ENCODE data around the gene ARHGAP1. TPM values are rescaled to one million over a fixed set of nuclear protein-coding genes. Genes with fewer than 3 reads are reported as not detected.
"Not testable (repeated sequence)": the region's sequence is repeated elsewhere in the genome, so short reads cannot be mapped to it uniquely, and the experiment has no call there.

Gene ARHGAP1
- total and polyA plus RNA-seq, 2 of the 4 experiments (the other 2 are of a cell fraction) = 46.6 to 78.8 TPM

DNA sequence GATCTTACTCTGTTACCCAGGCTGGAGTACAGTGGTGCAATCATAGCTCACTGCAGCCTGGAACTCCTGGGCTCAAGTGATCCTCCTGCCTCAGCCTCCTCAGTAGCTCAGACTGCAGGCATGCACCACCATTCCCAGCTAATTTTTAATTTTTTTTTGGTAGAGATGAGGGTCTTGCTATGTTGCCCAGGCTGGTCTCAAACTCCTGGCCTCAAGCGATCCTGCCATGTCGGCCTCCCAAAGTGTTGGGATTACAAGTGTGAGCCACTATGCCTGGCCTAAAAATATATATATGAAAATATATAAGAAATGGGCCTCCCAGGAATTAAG is 17.4 kb upstream of the ARHGAP1 start:
- H3K9ac ChIP-seq (ENCODE audit: low read depth, low read length); H4K20me1 ChIP-seq (ENCODE audit: insufficient read depth, low read length); ATAC-seq (ENCODE audit: low read depth); dilution Hi-C loops (cut with HindIII; ENCODE audit: low sequenced_read_pairs, unreplicated experiment); in situ Hi-C loops (cut with MboI; ENCODE audit: low sequenced_read_pairs); POLR2A ChIA-PET (ENCODE audit: unreplicated experiment); DNase-seq; H3K4me2 ChIP-seq (ENCODE audit: low read depth, low read length); H3K56ac ChIP-seq (ENCODE audit: extremely low read depth, insufficient read depth, low read length); H3K9me3 ChIP-seq (ENCODE audit: control insufficient read depth, insufficient read depth, low read length); CTCF ChIA-PET; BruUV-seq (replicated peaks); H3K27me3 ChIP-seq (ENCODE audit: control insufficient read depth, insufficient read depth, low read length); intact Hi-C loops (cut with micrococcal nuclease); H3K27ac ChIP-seq (ENCODE audit: insufficient read depth, low read length); H3K36me3 ChIP-seq (ENCODE audit: control insufficient read depth, insufficient read depth, low read length); H2AK9ac ChIP-seq (replicated peaks; ENCODE audit: low read depth, low read length, poor library complexity); H3K4me3 ChIP-seq (ENCODE audit: insufficient read depth, low read depth, low read length); H3K14ac ChIP-seq (replicated peaks; ENCODE audit: low read depth, low read length); H2AK5ac ChIP-seq (ENCODE audit: low read depth, low read length); H4K91ac ChIP-seq (ENCODE audit: insufficient read depth, low read depth, low read length); H3K79me1 ChIP-seq (ENCODE audit: low read depth in 1 of 2, low read length in 2 of 2); H2BK5ac ChIP-seq (ENCODE audit: low read depth, low read length, poor library complexity, severe bottlenecking): not testable (repeated sequence)
- Histone ChIP-seq H4K5ac (ENCODE audit: low read depth, low read length) (peak overlapping the region; percentile 98), H2BK20ac (ENCODE audit: low read depth, low read length) (peak overlapping the region; percentile 25; the same call in 1 of the 2 replicates), H3K18ac (ENCODE audit: low read depth, low read length) (peak overlapping the region; percentile 76; the same call in 1 of the 2 replicates), H3K4ac (ENCODE audit: low read depth, low read length) (peak overlapping the region; percentile 78), H3K4me1 (ENCODE audit: control insufficient read depth, insufficient read depth, low read length) (peaks cover 14% of the 10 kb centered on the region), H3K23ac (ENCODE audit: low read depth, low read length) (peak overlapping the region; percentile 65; the same call in 1 of the 2 replicates), H2BK120ac (ENCODE audit: low read depth, low read length) (peak overlapping the region; percentile 77), H4K8ac (ENCODE audit: low read depth in 2 of 2, low read length in 2 of 2) (peak overlapping the region; percentile 3 to 69; a peak in 2 of 4 replicates), H2AFZ (replicated peaks; ENCODE audit: low read length, poor library complexity) (peak overlapping the region; percentile 87), H3K9me1 (ENCODE audit: insufficient read depth, low read length) (peaks cover 19% of the 10 kb centered on the region), H2BK15ac (ENCODE audit: low read depth, low read length) (peak overlapping the region; percentile 19; the same call in 1 of the 3 replicates)
- WGBS, 2 experiments (ENCODE audit: extremely low coverage in 2 of 2, insufficient read length in 1 of 2) = no CpG with 5 or more reads among the region's 2 CpGs
